HepG2 (cell line): ENCODE measurements around the gene GDF15. TPM values are rescaled to one million over a fixed set of nuclear protein-coding genes. Genes with fewer than 3 reads are reported as not detected.

Experiments
- ATF7-NPFF ChIP-seq: sonication (generic); formaldehyde crosslinking; IDR thresholded peaks from 2 replicates; pipeline ENCODE4 v1.8.1; 2023; ENCODE audit warnings: mild to moderate bottlenecking, low read depth, missing genetic modification reagents, moderate library complexity
- CENPBD1 ChIP-seq: sonication (generic); formaldehyde crosslinking; IDR thresholded peaks from 2 replicates; pipeline ENCODE4 v1.8.0; 2022; ENCODE audit warnings: missing genetic modification reagents, low read depth, mild to moderate bottlenecking, borderline replicate concordance
- FOXJ3 ChIP-seq: sonication (generic); formaldehyde crosslinking; IDR thresholded peaks from 2 replicates; pipeline ENCODE4 v1.4.0; 2020; ENCODE audit warnings: missing genetic modification reagents, mild to moderate bottlenecking, borderline replicate concordance
- HNRNPLL ChIP-seq: fragments of 200-400 bp; formaldehyde crosslinking; IDR thresholded peaks from 2 replicates; pipeline ENCODE4 v1.6.1; 2017; ENCODE audit warnings: mild to moderate bottlenecking, low read depth, low read length; ENCODE audit not compliant: poor library complexity, severe bottlenecking
- HOXA5 ChIP-seq: sonication (generic); formaldehyde crosslinking; IDR thresholded peaks from 2 replicates; pipeline ENCODE4 v1.4.0; 2020; ENCODE audit warnings: missing genetic modification reagents
- KAT2B ChIP-seq: fragments of 150-350 bp; IDR thresholded peaks from 2 replicates; pipeline ENCODE4 v1.6.1; 2014; ENCODE audit warnings: low read depth, low read length, borderline replicate concordance
- MXI1 ChIP-seq: IDR thresholded peaks from 3 replicates; pipeline ENCODE4 v1.6.1; 2012; ENCODE audit warnings: low read depth, low read length, inconsistent platforms, borderline replicate concordance
- PAX8 ChIP-seq: sonication (generic); formaldehyde crosslinking; IDR thresholded peaks from 2 replicates; pipeline ENCODE4 v1.8.0; 2022; ENCODE audit warnings: mild to moderate bottlenecking, missing genetic modification reagents, borderline replicate concordance
- PITX1 ChIP-seq: sonication (generic); formaldehyde crosslinking; IDR thresholded peaks from 2 replicates; pipeline ENCODE4 v1.5.1; 2020; ENCODE audit warnings: mild to moderate bottlenecking, missing genetic modification reagents
- POLR2AphosphoS5 ChIP-seq: IDR thresholded peaks from 2 replicates; pipeline ENCODE4 v1.6.1; 2012; ENCODE audit warnings: low read depth, low read length
- RAD51 ChIP-seq: fragments of 450-650 bp; IDR thresholded peaks from 2 replicates; pipeline ENCODE4 v1.6.1; 2016; ENCODE audit warnings: borderline replicate concordance
- RARG ChIP-seq: sonication (generic); formaldehyde crosslinking; IDR thresholded peaks from 2 replicates; pipeline ENCODE4 v1.4.0; 2020; ENCODE audit warnings: low read depth, mild to moderate bottlenecking, missing genetic modification reagents
- RNF219 ChIP-seq: sonication (generic); formaldehyde crosslinking; IDR thresholded peaks from 2 replicates; pipeline ENCODE4 v1.5.0; 2020; ENCODE audit warnings: mild to moderate bottlenecking, missing genetic modification reagents
- RXRA ChIP-seq: sonication (generic); formaldehyde crosslinking; IDR thresholded peaks from 2 replicates; pipeline ENCODE4 v1.5.1; 2020; ENCODE audit warnings: missing genetic modification reagents
- SETDB1 ChIP-seq: sonication (generic); formaldehyde crosslinking; IDR thresholded peaks from 2 replicates; pipeline ENCODE4 v1.5.1; 2020; ENCODE audit warnings: missing genetic modification reagents, mild to moderate bottlenecking, borderline replicate concordance
- TBP ChIP-seq: sonication (generic); formaldehyde crosslinking; IDR thresholded peaks from 2 replicates; pipeline ENCODE4 v1.5.0; 2020; ENCODE audit warnings: missing genetic modification reagents
- THAP9 ChIP-seq: sonication (generic); formaldehyde crosslinking; IDR thresholded peaks from 2 replicates; pipeline ENCODE4; 2020; ENCODE audit warnings: missing genetic modification reagents, mild to moderate bottlenecking, borderline replicate concordance
- ZNF234 ChIP-seq: sonication (generic); formaldehyde crosslinking; conservative IDR thresholded peaks from 2 replicates; pipeline ENCODE4 v1.5.1; 2020; ENCODE audit warnings: mild to moderate bottlenecking, missing genetic modification reagents
- ZNF740 ChIP-seq: sonication (generic); formaldehyde crosslinking; IDR thresholded peaks from 2 replicates; pipeline ENCODE4 v1.4.0; 2020; ENCODE audit warnings: missing genetic modification reagents
- ZNF766 ChIP-seq: sonication (generic); formaldehyde crosslinking; IDR thresholded peaks from 2 replicates; pipeline ENCODE4 v1.5.0; 2020; ENCODE audit warnings: missing genetic modification reagents, borderline replicate concordance
- polyA plus RNA-seq, 8 experiments: library from polyadenylated mRNA; depleted of rRNA in 3 of 8; stranded (reverse) in 7 of 8; unstranded in 1 of 8; fragments of >200 nt; fragmentation: Illumina TruSeq in 4 of 8; extraction: Trizol in 4 of 8; gene quantifications; 2 replicates each; pipeline versions ENCODE4 v1.2.1 to v1.2.3, GENCODE V29; 2011 to 2016; ENCODE audit warnings: low read depth in 4 of 8, missing spikeins in 1 of 8, mixed read lengths in 1 of 8; ENCODE audit not compliant: insufficient read depth in 1 of 8
- total RNA-seq, 5 experiments: library from RNA; depleted of rRNA; stranded (reverse); fragments of >200 nt; fragmentation: Illumina TruSeq; extraction: Trizol; gene quantifications; 2 replicates each; pipeline ENCODE4 v1.2.3, GENCODE V29; 2016; ENCODE audit warnings: low read depth in 1 of 5
- TF ChIP-seq, protein P1 (sequence below): sonication (generic); formaldehyde crosslinking; IDR thresholded peaks from 2 replicates; pipeline ENCODE4 v1.5.1; 2020; ENCODE audit warnings: missing genetic modification reagents, mild to moderate bottlenecking, borderline replicate concordance

Gene GDF15
- total and polyA plus RNA-seq, 2 of the 13 experiments (the other 11 are each of a cell fraction or from before 2014, with no cell fraction given) = 146 to 422 TPM

DNA sequence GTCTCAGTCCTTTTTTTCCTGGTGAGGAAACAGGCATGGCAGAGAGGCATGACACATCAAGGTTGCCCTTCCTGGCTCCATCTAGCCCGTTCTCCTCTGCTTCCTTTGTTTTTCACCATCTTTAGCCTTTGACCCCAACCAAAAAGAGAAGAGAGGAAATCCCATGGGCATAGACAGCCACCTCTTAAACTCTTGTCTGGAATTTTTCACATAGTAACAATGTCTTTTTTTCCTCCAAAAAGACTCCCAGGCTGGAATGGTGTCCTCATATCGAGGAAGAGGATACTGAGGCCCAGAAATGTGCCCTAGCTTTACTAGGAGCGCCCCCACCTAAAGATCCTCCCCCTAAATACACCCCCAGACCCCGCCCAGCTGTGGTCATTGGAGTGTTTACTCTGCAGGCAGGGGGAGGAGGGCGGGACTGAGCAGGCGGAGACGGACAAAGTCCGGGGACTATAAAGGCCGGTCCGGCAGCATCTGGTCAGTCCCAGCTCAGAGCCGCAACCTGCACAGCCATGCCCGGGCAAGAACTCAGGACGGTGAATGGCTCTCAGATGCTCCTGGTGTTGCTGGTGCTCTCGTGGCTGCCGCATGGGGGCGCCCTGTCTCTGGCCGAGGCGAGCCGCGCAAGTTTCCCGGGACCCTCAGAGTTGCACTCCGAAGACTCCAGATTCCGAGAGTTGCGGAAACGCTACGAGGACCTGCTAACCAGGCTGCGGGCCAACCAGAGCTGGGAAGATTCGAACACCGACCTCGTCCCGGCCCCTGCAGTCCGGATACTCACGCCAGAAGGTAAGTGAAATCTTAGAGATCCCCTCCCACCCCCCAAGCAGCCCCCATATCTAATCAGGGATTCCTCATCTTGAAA, at the start of gene GDF15 (continued):
- TF ChIP-seq RARG (CRISPR knock-in tag) (0 out of 2 replicates have a peak, but pooled peaks have one; percentile 81), THAP9 (peak; percentile 59; the same call in 1 of the 2 replicates), PITX1 (CRISPR knock-in tag) (peak; percentile 76; the same call in 1 of the 2 replicates), ZNF740 (peak; percentile 67), SETDB1 (no peak), POLR2AphosphoS5 (peak; percentile 98), PAX8 (CRISPR knock-in tag) (no peak; the same call in 1 of the 2 replicates), ZNF766 (CRISPR knock-in tag) (peak; percentile 96), CENPBD1 (no peak), RXRA (peak; percentile 87), RAD51 (no peak), HOXA5 (CRISPR knock-in tag) (peak; percentile 94), MXI1 (peak; percentile 79; the same call in 1 of the 3 replicates), TBP (CRISPR knock-in tag) (peak; percentile 98; the same call in 1 of the 2 replicates), HNRNPLL (peak; percentile 81), FOXJ3 (CRISPR knock-in tag) (peak; percentile 90), RNF219 (CRISPR knock-in tag) (peak; percentile 17; the same call in 1 of the 2 replicates), ZNF234 (CRISPR knock-in tag) (no peak), KAT2B (no peak), ATF7-NPFF (CRISPR knock-in tag) (peak; percentile 80; the same call in 1 of the 2 replicates)
- TF ChIP-seq, protein P1, sequence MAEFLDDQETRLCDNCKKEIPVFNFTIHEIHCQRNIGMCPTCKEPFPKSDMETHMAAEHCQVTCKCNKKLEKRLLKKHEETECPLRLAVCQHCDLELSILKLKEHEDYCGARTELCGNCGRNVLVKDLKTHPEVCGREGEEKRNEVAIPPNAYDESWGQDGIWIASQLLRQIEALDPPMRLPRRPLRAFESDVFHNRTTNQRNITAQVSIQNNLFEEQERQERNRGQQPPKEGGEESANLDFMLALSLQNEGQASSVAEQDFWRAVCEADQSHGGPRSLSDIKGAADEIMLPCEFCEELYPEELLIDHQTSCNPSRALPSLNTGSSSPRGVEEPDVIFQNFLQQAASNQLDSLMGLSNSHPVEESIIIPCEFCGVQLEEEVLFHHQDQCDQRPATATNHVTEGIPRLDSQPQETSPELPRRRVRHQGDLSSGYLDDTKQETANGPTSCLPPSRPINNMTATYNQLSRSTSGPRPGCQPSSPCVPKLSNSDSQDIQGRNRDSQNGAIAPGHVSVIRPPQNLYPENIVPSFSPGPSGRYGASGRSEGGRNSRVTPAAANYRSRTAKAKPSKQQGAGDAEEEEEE (CRISPR knock-in tag) = no peak
